ENCODE measurements around the gene SFRP5.

The SFRP5 gene

GRCh38 chr10:97771913-97772823, at the start of gene SFRP5:
TSS of gene SFRP5 (minus strand) at chr10:97771999. CDS start at chr10:97771833, 166 bp downstream.
- no peak for DNase-seq

- DNase-seq, result peak; percentile 31
Observed at GRCh38 chr10:97820096-97820704, 48.4 kb upstream of the SFRP5 start.

GRCh38 chr10:97818572-97818971, 46.8 kb upstream of the SFRP5 start:
- DNase-seq, result no peak

GRCh38 chr10:97816609-97817008, 44.8 kb upstream of the SFRP5 start:
- no peak for DNase-seq

- DNase-seq, result no peak
Observed at GRCh38 chr10:97814996-97815395, 43.2 kb upstream of the SFRP5 start.

- no peak for DNase-seq
Observed at GRCh38 chr10:97813311-97813710, 41.5 kb upstream of the SFRP5 start.

GRCh38 chr10:97812696-97813095, 40.9 kb upstream of the SFRP5 start:
- no peak for DNase-seq

GRCh38 chr10:97811958-97812357, 40.2 kb upstream of the SFRP5 start:
- no peak for DNase-seq

- peak; percentile 9 for DNase-seq
Observed at GRCh38 chr10:97810446-97810845, 38.6 kb upstream of the SFRP5 start.

- no peak for DNase-seq
Observed at GRCh38 chr10:97805949-97806348, 34.1 kb upstream of the SFRP5 start.

- DNase-seq, result no peak
Observed at GRCh38 chr10:97805096-97805884, 33.5 kb upstream of the SFRP5 start.

GRCh38 chr10:97801422-97801821, 29.6 kb upstream of the SFRP5 start:
- no peak for DNase-seq

GRCh38 chr10:97800474-97800873, 28.7 kb upstream of the SFRP5 start:
- no peak for DNase-seq

- no peak for DNase-seq
Observed at GRCh38 chr10:97798958-97799610, 27.3 kb upstream of the SFRP5 start.

GRCh38 chr10:97796651-97797050, 24.9 kb upstream of the SFRP5 start:
- peak; percentile 32 for DNase-seq

- DNase-seq, result no peak
Observed at GRCh38 chr10:97795886-97796285, 24.1 kb upstream of the SFRP5 start.

- DNase-seq, result peak; percentile 77
Observed at GRCh38 chr10:97791824-97792721, 20.3 kb upstream of the SFRP5 start.

- DNase-seq, result no peak
Observed at GRCh38 chr10:97789770-97790397, 18.1 kb upstream of the SFRP5 start.

GRCh38 chr10:97788552-97789442, 17.0 kb upstream of the SFRP5 start:
- DNase-seq, result no peak

- DNase-seq, result no peak
Observed at GRCh38 chr10:97785731-97786130, 13.9 kb upstream of the SFRP5 start.
